Astrocyte (in vitro differentiated cells and primary cell): ENCODE data around the gene PHF21B.

Experiments
- CTCF ChIP-seq: IDR thresholded peaks from 2 replicates; pipeline ENCODE4 v1.5.1; 2011; ENCODE audit warnings: low read depth, mild to moderate bottlenecking, inconsistent platforms, low read length, moderate library complexity; ENCODE audit not compliant: insufficient read depth
- EZH2 ChIP-seq: IDR thresholded peaks from 2 replicates; pipeline ENCODE4 v1.6.1; 2012; ENCODE audit warnings: mild to moderate bottlenecking, low read length, inconsistent platforms; ENCODE audit not compliant: insufficient read depth

DNA sequence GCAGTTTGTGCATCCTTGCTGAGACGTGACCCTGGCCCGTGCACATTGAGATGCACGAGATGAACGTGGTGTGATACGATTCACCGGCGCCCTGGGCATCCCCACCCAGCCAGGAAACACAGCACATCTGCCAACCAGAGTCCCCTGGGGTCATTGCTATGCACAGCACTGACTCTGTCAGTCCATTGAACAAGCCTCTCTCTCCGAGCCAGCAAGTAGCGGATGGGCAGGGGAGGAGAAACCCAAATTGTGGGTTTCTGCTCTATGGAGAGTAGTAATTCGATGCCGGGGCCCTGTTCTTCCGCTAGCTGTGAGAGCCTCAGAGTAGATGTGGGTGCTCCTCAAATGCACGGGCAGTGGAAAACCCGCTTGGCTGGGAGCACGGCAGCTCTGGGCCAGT lies 172.3 kb downstream of the PHF21B start:
- no peak for TF ChIP-seq CTCF
- TF ChIP-seq EZH2, result no peak
